Thoracic aorta (tissue), 2 donors: Measurements from ENCODE around the gene TREM1. TPM values are rescaled to one million over a fixed set of nuclear protein-coding genes. Genes with fewer than 3 reads are reported as not detected.

ENCODE experiments used
- ATAC-seq: fragments of 150-250 bp; one replicate; pipeline ENCODE4 v1.8.0; 2017; ENCODE audit warnings: low read depth; ENCODE audit not compliant: insufficient number of reproducible peaks, low FRiP score
- DNase-seq: peaks from one replicate; pipeline ENCODE4 v3.0.0-alpha.2; 2020; ENCODE audit warnings: low spot score
- H3K27ac ChIP-seq, 2 donors: fragments of 200-600 bp; sonication (generic); 1 replicate in 1 of 2; 2 replicates in 1 of 2; pipeline ENCODE4 v1.5.1; 2016; ENCODE audit warnings: mild to moderate bottlenecking in 2 of 2, moderate library complexity in 2 of 2
- H3K27me3 ChIP-seq: fragments of 200-600 bp; sonication (generic); replicated peaks from 2 replicates; pipeline ENCODE4 v1.6.0; 2016; ENCODE audit warnings: mild to moderate bottlenecking; ENCODE audit not compliant: insufficient read depth
- H3K36me3 ChIP-seq: fragments of 200-600 bp; sonication (generic); one replicate; pipeline ENCODE4 v1.5.1; 2016
- H3K4me1 ChIP-seq, 2 donors: fragments of 200-600 bp; sonication (generic); 1 replicate in 1 of 2; 2 replicates in 1 of 2; pipeline versions ENCODE4 v1.5.1 to v1.6.0; 2016; ENCODE audit warnings: low read depth in 2 of 2, mild to moderate bottlenecking in 1 of 2; ENCODE audit not compliant: control insufficient read depth in 1 of 2
- H3K4me3 ChIP-seq: fragments of 200-600 bp; sonication (generic); 2 replicates; pipeline ENCODE4 v1.5.1; 2016; ENCODE audit warnings: mild to moderate bottlenecking
- H3K9me3 ChIP-seq: fragments of 200-600 bp; sonication (generic); 2 replicates; pipeline ENCODE4 v1.5.1; 2016
- total RNA-seq, 2 donors: library from RNA; depleted of rRNA; stranded (reverse); fragments of >200 nt; gene quantifications; one replicate each; pipeline versions ENCODE4 v1.1.0 to v1.2.3, GENCODE V29; 2016
- TF ChIP-seq, protein P1 (sequence below): fragments of 200-600 bp; sonication (generic); IDR thresholded peaks from one replicate; pipeline ENCODE4 v1.5.1; 2019; ENCODE audit warnings: antibody characterized with exemption

TREM1 gene
- total RNA-seq, 2 donors from 2014 or later = 3.1 to 11.7 TPM

DNA sequence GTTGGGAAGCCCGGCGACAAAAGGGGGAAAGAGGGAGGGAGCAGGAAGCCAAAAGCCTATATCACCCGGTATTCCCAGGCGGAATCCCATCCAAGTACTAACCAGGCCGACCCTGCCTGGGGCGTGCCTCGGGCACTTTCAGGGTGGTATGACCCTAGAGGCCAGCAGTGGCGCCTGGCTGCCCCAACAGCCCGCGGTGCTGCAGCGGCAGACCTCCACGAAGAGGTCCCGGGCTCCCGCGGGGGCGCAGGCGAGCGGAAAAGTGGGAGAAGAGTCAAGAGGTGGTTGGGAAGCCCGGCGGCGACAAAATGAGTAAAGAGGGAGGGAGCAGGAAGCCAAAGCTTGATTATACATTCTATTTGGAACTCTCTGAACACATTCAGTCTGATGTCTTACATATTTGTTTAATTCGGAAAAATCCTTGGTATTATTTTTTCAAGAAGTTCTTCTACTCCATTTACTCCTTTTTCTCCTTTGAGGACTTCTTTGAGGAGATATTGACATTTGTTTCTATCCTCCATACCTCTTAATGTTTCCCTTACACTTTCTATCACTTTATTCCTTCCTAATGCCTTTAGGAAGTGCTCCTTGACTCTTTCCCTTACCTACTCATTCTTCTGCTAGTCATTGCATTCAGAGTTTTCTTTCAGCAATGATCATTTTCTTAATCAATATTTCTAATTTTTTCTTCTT is 46.9 kb downstream of the TREM1 start:
- H3K36me3 ChIP-seq = no peaks in the 10 kb centered on the region
- H3K27ac ChIP-seq = no peak overlapping the region
- ATAC-seq (no peak), DNase-seq (no peak)
- H3K4me1 ChIP-seq = no peaks in the 10 kb centered on the region
- no peaks in the 10 kb centered on the region for H3K9me3 ChIP-seq
- H3K4me3 ChIP-seq = no peak overlapping the region
- H3K27me3 ChIP-seq = no peaks in the 10 kb centered on the region
- TF ChIP-seq, protein P1, sequence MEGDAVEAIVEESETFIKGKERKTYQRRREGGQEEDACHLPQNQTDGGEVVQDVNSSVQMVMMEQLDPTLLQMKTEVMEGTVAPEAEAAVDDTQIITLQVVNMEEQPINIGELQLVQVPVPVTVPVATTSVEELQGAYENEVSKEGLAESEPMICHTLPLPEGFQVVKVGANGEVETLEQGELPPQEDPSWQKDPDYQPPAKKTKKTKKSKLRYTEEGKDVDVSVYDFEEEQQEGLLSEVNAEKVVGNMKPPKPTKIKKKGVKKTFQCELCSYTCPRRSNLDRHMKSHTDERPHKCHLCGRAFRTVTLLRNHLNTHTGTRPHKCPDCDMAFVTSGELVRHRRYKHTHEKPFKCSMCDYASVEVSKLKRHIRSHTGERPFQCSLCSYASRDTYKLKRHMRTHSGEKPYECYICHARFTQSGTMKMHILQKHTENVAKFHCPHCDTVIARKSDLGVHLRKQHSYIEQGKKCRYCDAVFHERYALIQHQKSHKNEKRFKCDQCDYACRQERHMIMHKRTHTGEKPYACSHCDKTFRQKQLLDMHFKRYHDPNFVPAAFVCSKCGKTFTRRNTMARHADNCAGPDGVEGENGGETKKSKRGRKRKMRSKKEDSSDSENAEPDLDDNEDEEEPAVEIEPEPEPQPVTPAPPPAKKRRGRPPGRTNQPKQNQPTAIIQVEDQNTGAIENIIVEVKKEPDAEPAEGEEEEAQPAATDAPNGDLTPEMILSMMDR = no peak

DNA sequence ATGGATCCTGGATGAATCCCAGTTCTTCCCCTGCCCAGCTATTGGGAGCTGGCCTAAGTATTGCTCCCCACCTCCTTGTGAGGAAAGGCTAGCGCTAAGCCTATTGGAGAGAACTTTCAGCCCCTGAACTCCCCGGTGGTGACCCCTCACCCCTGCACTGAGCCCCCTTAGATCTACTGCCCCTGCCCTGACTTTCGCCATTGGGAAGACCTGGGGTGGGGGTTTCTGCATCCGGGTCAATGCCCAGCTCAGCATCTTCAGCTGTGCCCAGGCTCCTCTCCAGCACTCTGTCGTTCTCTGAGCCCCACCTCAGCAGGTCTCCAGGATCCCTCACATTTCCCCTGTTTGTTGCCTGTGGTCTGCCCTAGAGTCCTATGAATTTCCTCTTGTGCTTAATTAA is 49.4 kb downstream of the TREM1 start:
- TF ChIP-seq, protein P1 = no peak
- ATAC-seq = no peak
- H3K4me1 ChIP-seq = no peaks in the 10 kb centered on the region

DNA sequence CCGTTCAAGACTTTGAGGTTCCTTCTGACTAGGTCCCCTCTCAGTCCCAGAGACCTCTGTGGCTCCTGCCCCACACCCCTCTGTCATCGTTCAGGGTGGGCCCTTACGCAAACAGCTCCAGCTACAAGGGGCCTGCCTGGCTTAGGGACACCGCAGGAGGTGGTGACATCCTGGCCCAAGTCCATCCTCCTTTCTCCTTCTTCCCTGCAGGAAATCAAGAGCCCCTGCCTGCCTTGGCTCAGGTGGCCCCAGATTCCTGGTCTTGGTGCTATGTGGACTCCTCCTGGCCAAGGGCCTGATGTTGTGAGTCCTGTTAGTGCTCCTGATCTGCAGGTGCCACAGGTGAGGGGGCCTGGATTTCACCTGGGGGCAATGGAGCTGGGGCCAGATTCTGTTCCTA is 50.2 kb downstream of the TREM1 start:
- Histone ChIP-seq H3K4me1 (no peaks in the 10 kb centered on the region), H3K27me3 (no peaks in the 10 kb centered on the region), H3K27ac (no peak overlapping the region), H3K4me3 (no peak overlapping the region), H3K9me3 (no peaks in the 10 kb centered on the region), H3K36me3 (no peaks in the 10 kb centered on the region)
- ATAC-seq (no peak), DNase-seq (no peak)
- TF ChIP-seq, protein P1 = no peak

More for the DNA sequence above, 49.4 kb downstream of the TREM1 start:
- Histone ChIP-seq H3K4me3 (no peak overlapping the region), H3K9me3 (no peaks in the 10 kb centered on the region), H3K36me3 (no peaks in the 10 kb centered on the region), H3K27me3 (no peaks in the 10 kb centered on the region), H3K27ac (no peak overlapping the region)
- DNase-seq = no peak

DNA sequence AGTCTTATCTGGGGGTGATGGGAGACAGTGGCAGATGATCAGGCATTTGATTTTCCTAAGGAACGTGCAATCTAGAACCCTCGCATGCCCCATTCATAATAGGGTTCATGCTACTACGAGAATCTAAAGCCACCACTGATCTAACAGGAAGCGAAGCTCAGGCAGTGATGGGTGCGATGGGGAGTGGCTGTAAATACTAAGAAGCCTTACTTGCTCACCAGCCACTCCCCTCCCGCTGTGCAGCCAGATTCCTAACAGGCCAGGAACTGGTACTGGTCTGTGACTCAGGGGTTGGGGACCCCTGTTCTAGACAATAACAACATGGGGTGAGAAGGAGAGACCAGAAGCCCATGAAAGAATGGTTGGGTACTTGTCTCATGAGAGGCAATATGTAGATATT is 53.8 kb downstream of the TREM1 start:
- Histone ChIP-seq H3K9me3 (no peaks in the 10 kb centered on the region), H3K27me3 (no peaks in the 10 kb centered on the region), H3K36me3 (no peaks in the 10 kb centered on the region), H3K27ac (no peak overlapping the region), H3K4me3 (no peak overlapping the region), H3K4me1 (no peaks in the 10 kb centered on the region)
- TF ChIP-seq, protein P1 = no peak
- DNase-seq (no peak), ATAC-seq (no peak)

DNA sequence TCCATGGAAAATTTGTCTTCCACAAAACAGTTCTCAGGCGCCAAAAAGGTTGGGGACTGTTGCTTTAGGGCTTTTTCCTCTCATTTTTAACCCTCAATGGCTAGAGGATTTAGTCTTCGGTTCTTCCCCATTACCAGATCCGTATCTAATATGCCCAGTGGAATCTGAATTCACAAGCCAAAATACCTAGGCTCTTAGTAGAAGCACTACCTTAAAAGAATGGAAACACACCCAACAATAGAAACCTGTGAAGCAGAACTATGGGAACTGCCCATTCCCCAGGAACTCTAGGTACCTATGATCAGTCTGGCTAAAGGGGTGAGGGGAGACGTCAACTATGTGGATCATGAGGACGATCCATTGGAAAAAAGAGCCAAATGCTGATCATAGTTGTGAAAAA is 55.2 kb downstream of the TREM1 start:
- H3K27ac ChIP-seq = no peak overlapping the region
- ATAC-seq (no peak), DNase-seq (no peak)
- no peaks in the 10 kb centered on the region for H3K4me1 ChIP-seq
- TF ChIP-seq, protein P1 = no peak
- H3K36me3 ChIP-seq = no peaks in the 10 kb centered on the region
- no peak overlapping the region for H3K4me3 ChIP-seq
- no peaks in the 10 kb centered on the region for H3K27me3 ChIP-seq
- H3K9me3 ChIP-seq = no peaks in the 10 kb centered on the region
